Activated CD4-positive, CD25-positive, alpha-beta regulatory T cell (primary cell): ENCODE results near the gene IL36G.

Experiments
- DNase-seq, 4 experiments: peaks; one replicate each; lab custom pipeline; 2025; lab: John Stamatoyannopoulos, UW

The IL36G gene

DNA sequence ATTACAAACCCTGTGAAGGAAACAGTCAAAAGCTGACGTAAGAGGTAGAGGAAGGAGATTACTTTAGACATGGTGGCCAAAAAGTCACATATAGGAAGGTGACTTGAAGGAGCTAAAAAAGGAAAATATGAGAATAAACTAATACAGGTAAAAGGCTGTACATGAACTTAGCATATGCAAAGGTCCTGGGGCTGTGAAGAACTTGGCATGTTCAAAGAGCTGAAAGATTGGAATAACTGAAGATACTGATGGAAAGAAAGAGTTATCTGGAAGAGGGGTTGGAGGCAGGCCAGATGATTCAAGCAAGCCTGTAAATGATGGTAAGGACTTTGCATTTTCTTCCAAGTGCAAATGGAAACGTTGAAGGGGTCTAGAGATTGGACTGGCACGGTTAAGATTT is 40.7 kb downstream of the IL36G start:
- no peak for DNase-seq

DNA sequence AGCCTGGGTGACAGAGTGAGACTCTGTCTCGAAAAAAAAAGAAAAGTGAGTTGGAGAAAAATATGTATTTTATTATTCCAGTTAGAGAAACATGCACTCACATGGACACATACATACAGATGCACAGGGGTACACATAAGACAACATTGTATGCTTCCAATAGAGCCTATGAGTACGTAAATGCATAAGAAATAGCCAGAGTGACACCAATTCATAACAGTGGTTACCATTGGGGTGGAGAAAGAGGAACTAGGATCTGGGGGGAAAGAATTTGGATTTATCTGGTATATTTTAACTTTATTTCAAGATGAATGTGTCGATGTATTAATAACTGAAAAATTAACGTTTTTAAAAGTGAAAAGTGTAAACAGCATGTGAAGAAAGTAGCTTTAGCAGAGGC is 43.5 kb downstream of the IL36G start:
- no peak for DNase-seq

GRCh38 chr2:113024764-113025163 is 47.0 kb downstream of the IL36G start:
- DNase-seq, result no peak

- no peak for DNase-seq
Measured at GRCh38 chr2:113025737-113026136, 47.9 kb downstream of the IL36G start.

- DNase-seq, result no peak
Measured at GRCh38 chr2:113027691-113028090, 49.9 kb downstream of the IL36G start.

DNA sequence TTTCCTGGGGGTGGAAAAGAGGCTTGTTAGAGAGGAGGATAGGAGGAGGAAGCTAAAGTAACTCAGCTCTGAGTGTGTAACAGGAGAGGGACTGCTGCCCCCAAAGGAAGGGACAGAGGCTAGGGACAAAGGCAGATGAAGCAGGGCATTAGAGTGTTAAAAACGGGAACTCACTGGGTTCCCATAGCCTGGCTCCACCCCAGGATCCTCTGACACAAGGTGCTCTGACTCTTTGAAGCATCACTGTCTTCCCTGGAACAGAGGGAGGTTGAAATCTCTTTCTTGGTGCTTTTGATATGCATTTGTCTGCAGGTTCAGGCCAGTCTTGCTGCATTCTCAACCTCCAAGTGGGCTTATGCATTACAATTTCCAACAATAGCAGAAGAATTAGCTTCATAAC is 50.3 kb downstream of the IL36G start:
- DNase-seq, result no peak

DNA sequence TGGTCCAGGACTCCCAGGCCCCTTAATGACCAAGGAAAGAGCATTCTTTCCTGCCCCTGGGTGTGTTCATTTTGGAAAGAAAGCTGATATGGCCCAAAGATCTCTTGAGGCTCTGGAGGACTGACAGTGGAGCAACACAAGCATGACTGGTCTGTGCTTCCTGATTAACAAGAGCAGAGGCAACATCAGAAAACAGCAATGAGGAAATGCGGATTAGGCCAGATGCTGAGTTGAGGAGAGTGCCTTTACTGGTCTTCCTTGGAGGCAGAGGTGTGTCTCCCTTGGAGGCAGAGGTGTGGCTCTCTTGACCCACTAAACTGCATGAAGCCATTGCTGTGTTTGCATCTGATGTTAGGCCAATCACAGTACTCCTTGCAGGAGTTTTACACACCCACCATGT is 54.9 kb downstream of the IL36G start:
- DNase-seq, result no peak

- DNase-seq, result no peak
Measured at GRCh38 chr2:113034016-113034415, 56.2 kb downstream of the IL36G start.
